H9 (cell line): ENCODE results near the gene FARS2. TPM values are rescaled to one million over a fixed set of nuclear protein-coding genes. Genes with fewer than 3 reads are reported as not detected.

ENCODE experiments used
- DNase-seq: peaks from one replicate; pipeline ENCODE4 v3.0.0-alpha.2; 2017
- H2AFZ ChIP-seq: one replicate; pipeline ENCODE4 v1.6.1; 2013; ENCODE audit warnings: mild to moderate bottlenecking, low read length, control low read depth, moderate library complexity
- H2AK5ac ChIP-seq: 2 replicates; pipeline ENCODE4 v1.6.1; 2013; ENCODE audit warnings: low read length, control low read depth, mixed read lengths; ENCODE audit not compliant: insufficient read length
- H2BK120ac ChIP-seq: one replicate; pipeline ENCODE4 v1.6.1; 2013; ENCODE audit warnings: low read depth, mild to moderate bottlenecking, low read length, control low read depth, inconsistent platforms; ENCODE audit not compliant: poor library complexity, severe bottlenecking
- H2BK12ac ChIP-seq: 2 replicates; pipeline ENCODE4 v1.6.1; 2013; ENCODE audit warnings: low read length, control low read depth, mixed read lengths, low read depth; ENCODE audit not compliant: insufficient read length
- H2BK15ac ChIP-seq: 2 replicates; pipeline ENCODE4 v1.6.1; 2013; ENCODE audit warnings: low read depth, low read length, control low read depth
- H2BK20ac ChIP-seq: one replicate; pipeline ENCODE4 v1.6.1; 2013; ENCODE audit warnings: low read depth, mild to moderate bottlenecking, low read length, control low read depth, inconsistent platforms; ENCODE audit not compliant: poor library complexity, severe bottlenecking
- H2BK5ac ChIP-seq: 2 replicates; pipeline ENCODE4 v1.6.1; 2013; ENCODE audit warnings: low read length, control low read depth, mixed read lengths; ENCODE audit not compliant: insufficient read length
- H3K14ac ChIP-seq: 2 replicates; pipeline ENCODE4 v1.6.1; 2013; ENCODE audit warnings: low read length, control low read depth; ENCODE audit not compliant: insufficient read depth
- H3K18ac ChIP-seq: 2 replicates; pipeline ENCODE4 v1.6.1; 2013; ENCODE audit warnings: low read depth, mild to moderate bottlenecking, mixed read lengths, low read length, control low read depth; ENCODE audit not compliant: insufficient read length
- H3K23ac ChIP-seq: 2 replicates; pipeline ENCODE4 v1.6.1; 2013; ENCODE audit warnings: low read length, control low read depth, mixed read lengths, low read depth; ENCODE audit not compliant: insufficient read length
- H3K23me2 ChIP-seq: 2 replicates; pipeline ENCODE4 v1.6.1; 2013; ENCODE audit warnings: low read depth, mild to moderate bottlenecking, mixed read lengths, low read length, control low read depth; ENCODE audit not compliant: insufficient read length, poor library complexity, severe bottlenecking
- H3K27ac ChIP-seq: 2 replicates; pipeline ENCODE4 v1.5.1; 2013; ENCODE audit warnings: low read length, control low read depth, mixed read lengths, low read depth; ENCODE audit not compliant: insufficient read length
- H3K27me3 ChIP-seq: 2 replicates; pipeline ENCODE4 v1.6.1; 2013; ENCODE audit warnings: low read length, control low read depth, inconsistent platforms; ENCODE audit not compliant: insufficient read depth
- H3K4ac ChIP-seq: 2 replicates; pipeline ENCODE4 v1.6.1; 2013; ENCODE audit warnings: low read depth, mild to moderate bottlenecking, control low read depth, inconsistent platforms, low read length, moderate library complexity
- H3K4me1 ChIP-seq: 2 replicates; pipeline ENCODE4 v1.6.1; 2013; ENCODE audit warnings: low read length, control low read depth, inconsistent platforms; ENCODE audit not compliant: insufficient read depth
- H3K4me2 ChIP-seq: 2 replicates; pipeline ENCODE4 v1.6.1; 2013; ENCODE audit warnings: low read length, control low read depth, mixed read lengths; ENCODE audit not compliant: insufficient read length, insufficient read depth
- H3K56ac ChIP-seq: 2 replicates; pipeline ENCODE4 v1.6.1; 2013; ENCODE audit warnings: low read depth, mild to moderate bottlenecking, mixed read lengths, low read length, control low read depth; ENCODE audit not compliant: insufficient read length
- H3K79me1 ChIP-seq: 2 replicates; pipeline ENCODE4 v1.6.1; 2013; ENCODE audit warnings: low read depth, mild to moderate bottlenecking, moderate library complexity, low read length, control low read depth, inconsistent platforms; ENCODE audit not compliant: insufficient read depth, poor library complexity, severe bottlenecking
- H3K79me2 ChIP-seq: 2 replicates; pipeline ENCODE4 v1.6.1; 2013; ENCODE audit warnings: low read length, control low read depth, inconsistent platforms; ENCODE audit not compliant: insufficient read depth
- H3K9ac ChIP-seq: 2 replicates; pipeline ENCODE4 v1.6.1; 2013; ENCODE audit warnings: low read length, control low read depth, mixed read lengths; ENCODE audit not compliant: insufficient read length; ENCODE audit errors: extremely low read depth
- H3K9me3 ChIP-seq: one replicate; pipeline ENCODE4 v1.6.1; 2013; ENCODE audit warnings: low read depth, low read length, inconsistent platforms; ENCODE audit not compliant: control insufficient read depth
- H3T11ph ChIP-seq: one replicate; pipeline ENCODE4 v1.6.1; 2013; ENCODE audit warnings: mild to moderate bottlenecking, low read length, control low read depth, inconsistent platforms
- H4K20me1 ChIP-seq: one replicate; pipeline ENCODE4 v1.6.1; 2013; ENCODE audit not compliant: control insufficient read depth, insufficient read length, insufficient read depth
- H4K5ac ChIP-seq: 2 replicates; pipeline ENCODE4 v1.6.1; 2013; ENCODE audit warnings: low read depth, mild to moderate bottlenecking, mixed read lengths, low read length, control low read depth; ENCODE audit not compliant: insufficient read length
- H4K8ac ChIP-seq: replicated peaks from 2 replicates; pipeline ENCODE4 v1.6.1; 2013; ENCODE audit warnings: low read length, control low read depth, mixed read lengths, low read depth; ENCODE audit not compliant: insufficient read length
- H4K91ac ChIP-seq: 2 replicates; pipeline ENCODE4 v1.6.1; 2013; ENCODE audit warnings: low read depth, mild to moderate bottlenecking, moderate library complexity, mixed read lengths, low read length, control low read depth; ENCODE audit not compliant: insufficient read length
- H3K27ac Mint-ChIP-seq, 3 experiments: 2 replicates in 2 of 3; 3 replicates in 1 of 3; pipeline ENCODE4 v1.8.0; 2020 to 2021; ENCODE audit warnings: mixed read lengths in 3 of 3, mild to moderate bottlenecking in 1 of 3, moderate library complexity in 1 of 3
- H3K27me3 Mint-ChIP-seq: 2 replicates; pipeline ENCODE4 v1.8.0; 2021; ENCODE audit warnings: low read depth, mild to moderate bottlenecking, moderate library complexity, mixed read lengths
- H3K36me3 Mint-ChIP-seq, 3 experiments: 2 replicates in 2 of 3; 3 replicates in 1 of 3; pipeline ENCODE4 v1.8.0; 2020 to 2021; ENCODE audit warnings: low read depth in 3 of 3, mixed read lengths in 3 of 3; ENCODE audit not compliant: insufficient read depth in 1 of 3
- H3K4me1 Mint-ChIP-seq, 2 experiments: 2 replicates each; pipeline ENCODE4 v1.8.0; 2020; ENCODE audit warnings: mixed read lengths in 2 of 2
- H3K4me3 Mint-ChIP-seq, 2 experiments: 2 replicates in 1 of 2; 3 replicates in 1 of 2; pipeline ENCODE4 v1.8.0; 2020 to 2021; ENCODE audit warnings: mild to moderate bottlenecking in 2 of 2, mixed read lengths in 2 of 2, moderate library complexity in 1 of 2
- H3K9me3 Mint-ChIP-seq, 2 experiments: 2 replicates in 1 of 2; 3 replicates in 1 of 2; pipeline ENCODE4 v1.8.0; 2020; ENCODE audit warnings: mild to moderate bottlenecking in 2 of 2, mixed read lengths in 2 of 2, moderate library complexity in 1 of 2
- CTCF ChIP-seq: fragments of 200-600 bp; sonication (generic); conservative IDR thresholded peaks from 3 replicates; pipeline ENCODE4 v1.8.0; 2021; ENCODE audit warnings: antibody characterized with exemption, mild to moderate bottlenecking
- WGBS: extraction: QIAGEN DNeasy Blood & Tissue Kit; methylation state at CpG from one replicate; pipeline ENCODE4 v1.1.7; 2013; ENCODE audit warnings: missing lambda C conversion rate, low lambda C conversion rate, mixed read lengths; ENCODE audit not compliant: insufficient read length; ENCODE audit errors: extremely low coverage; 5-methylcytosine and 5-hydroxymethylcytosine counted together
- total RNA-seq: library from RNA; stranded (reverse); gene quantifications from 2 replicates; pipeline ENCODE4 v1.2.1, GENCODE V29; 2021

The FARS2 gene
- total RNA-seq, 1 experiment from 2014 or later, result 8.5 TPM

GRCh38 chr6:5468586-5468985 is 207.3 kb downstream of the FARS2 start:
- no peak overlapping the region for H2AFZ ChIP-seq
- no peak overlapping the region for H3K4ac ChIP-seq
- peaks cover 8% of the 10 kb centered on the region for H3K4me1 ChIP-seq
- H3K27ac ChIP-seq, result no peak overlapping the region
- no peaks in the 10 kb centered on the region for H3K79me2 ChIP-seq
- no peak overlapping the region for H3K14ac ChIP-seq
- no peak for DNase-seq
- H4K91ac ChIP-seq, result no peak overlapping the region
- Mint-ChIP-seq H3K27me3 (no peaks in the 10 kb centered on the region; the same call in 1 of the 2 replicates), H3K27ac (no peak overlapping the region), H3K9me3 (no peaks in the 10 kb centered on the region), H3K4me1 (peaks cover 25 to 29% of the 10 kb centered on the region in 2 experiments), H3K36me3 (no peaks in the 10 kb centered on the region; a peak in 1 of 7 replicates), H3K4me3 (no peak overlapping the region)
- no peak overlapping the region for H2BK15ac ChIP-seq
- no peaks in the 10 kb centered on the region for H4K20me1 ChIP-seq
- no peak overlapping the region for H3K4me2 ChIP-seq
- no peaks in the 10 kb centered on the region for H3K9me3 ChIP-seq
- WGBS, result no CpG with 5 or more reads among the region's 4 CpGs
- H3K56ac ChIP-seq, result no peak overlapping the region
- H2AK5ac ChIP-seq, result no peak overlapping the region
- no peaks in the 10 kb centered on the region for H3K27me3 ChIP-seq
- no peak overlapping the region for H2BK120ac ChIP-seq
- H3K18ac ChIP-seq, result no peak overlapping the region
- H3K23ac ChIP-seq, result no peak overlapping the region
- H4K8ac ChIP-seq, result no peak overlapping the region
- H3T11ph ChIP-seq, result no peak overlapping the region
- no peak overlapping the region for H2BK5ac ChIP-seq
- H3K23me2 ChIP-seq, result no peaks in the 10 kb centered on the region
- H2BK20ac ChIP-seq, result no peak overlapping the region
- no peaks in the 10 kb centered on the region for H3K79me1 ChIP-seq
- TF ChIP-seq CTCF, result no peak
- H4K5ac ChIP-seq, result no peak overlapping the region
- H2BK12ac ChIP-seq, result no peak overlapping the region
- H3K9ac ChIP-seq, result no peak overlapping the region
